ENCODE data around the gene ETF1.

ETF1 gene

GRCh38 chr5:138560971-138561370 is 17.9 kb upstream of the ETF1 start:
- DNase-seq, result no peak

- DNase-seq, result peak; percentile 39
Observed at GRCh38 chr5:138559937-138560336, 16.9 kb upstream of the ETF1 start.

GRCh38 chr5:138557677-138558076 is 14.6 kb upstream of the ETF1 start:
- DNase-seq, result no peak

GRCh38 chr5:138554143-138554542 is 11.1 kb upstream of the ETF1 start:
- no peak for DNase-seq

- no peak for DNase-seq
Observed at GRCh38 chr5:138553437-138554095, 10.5 kb upstream of the ETF1 start.

- DNase-seq, result peak; percentile 56
Observed at GRCh38 chr5:138552657-138553056, 9.6 kb upstream of the ETF1 start.

- DNase-seq, result no peak
Observed at GRCh38 chr5:138549414-138549813, 6.4 kb upstream of the ETF1 start.

- DNase-seq, result peak; percentile 13
Observed at GRCh38 chr5:138545919-138546562, 3.0 kb upstream of the ETF1 start.

- peak; percentile 25 for DNase-seq
Observed at GRCh38 chr5:138544181-138545134, 1.4 kb upstream of the ETF1 start.

GRCh38 chr5:138543730-138544104 is 681 bp upstream of the ETF1 start:
- no peak for DNase-seq

GRCh38 chr5:138542180-138542955 is 668 bp downstream of the ETF1 start:
- peak; percentile 58 for DNase-seq

GRCh38 chr5:138541511-138542179 is 1.4 kb downstream of the ETF1 start:
- DNase-seq, result no peak

GRCh38 chr5:138539791-138540190 is 3.2 kb downstream of the ETF1 start:
- DNase-seq, result no peak

GRCh38 chr5:138538943-138539627 is 4.0 kb downstream of the ETF1 start:
- DNase-seq, result no peak

GRCh38 chr5:138536665-138537315 is 6.2 kb downstream of the ETF1 start:
- DNase-seq, result peak; percentile 26

- no peak for DNase-seq
Observed at GRCh38 chr5:138536215-138536614, 6.8 kb downstream of the ETF1 start.

GRCh38 chr5:138533973-138534941 is 8.8 kb downstream of the ETF1 start:
- no peak for DNase-seq

GRCh38 chr5:138529812-138530211 is 13.2 kb downstream of the ETF1 start:
- no peak for DNase-seq

- DNase-seq, result no peak
Observed at GRCh38 chr5:138528744-138529469, 14.1 kb downstream of the ETF1 start.

Data from DMS53 (cell line).